Stimulated activated CD4-positive, alpha-beta T cell treated with anti-CD3 and anti-CD28 coated beads, Interleukin-2, amount 100 ng/mL, for 4 hours (primary cell): ENCODE results near the gene R3HDM1.
"Not testable (repeated sequence)": the region's sequence is repeated elsewhere in the genome, so short reads cannot be mapped to it uniquely, and the experiment has no call there.

ENCODE experiments used
- DNase-seq: peaks from one replicate; pipeline ENCODE4 v3.0.0-alpha.2; 2020; ENCODE audit warnings: low read depth

Gene R3HDM1

DNA sequence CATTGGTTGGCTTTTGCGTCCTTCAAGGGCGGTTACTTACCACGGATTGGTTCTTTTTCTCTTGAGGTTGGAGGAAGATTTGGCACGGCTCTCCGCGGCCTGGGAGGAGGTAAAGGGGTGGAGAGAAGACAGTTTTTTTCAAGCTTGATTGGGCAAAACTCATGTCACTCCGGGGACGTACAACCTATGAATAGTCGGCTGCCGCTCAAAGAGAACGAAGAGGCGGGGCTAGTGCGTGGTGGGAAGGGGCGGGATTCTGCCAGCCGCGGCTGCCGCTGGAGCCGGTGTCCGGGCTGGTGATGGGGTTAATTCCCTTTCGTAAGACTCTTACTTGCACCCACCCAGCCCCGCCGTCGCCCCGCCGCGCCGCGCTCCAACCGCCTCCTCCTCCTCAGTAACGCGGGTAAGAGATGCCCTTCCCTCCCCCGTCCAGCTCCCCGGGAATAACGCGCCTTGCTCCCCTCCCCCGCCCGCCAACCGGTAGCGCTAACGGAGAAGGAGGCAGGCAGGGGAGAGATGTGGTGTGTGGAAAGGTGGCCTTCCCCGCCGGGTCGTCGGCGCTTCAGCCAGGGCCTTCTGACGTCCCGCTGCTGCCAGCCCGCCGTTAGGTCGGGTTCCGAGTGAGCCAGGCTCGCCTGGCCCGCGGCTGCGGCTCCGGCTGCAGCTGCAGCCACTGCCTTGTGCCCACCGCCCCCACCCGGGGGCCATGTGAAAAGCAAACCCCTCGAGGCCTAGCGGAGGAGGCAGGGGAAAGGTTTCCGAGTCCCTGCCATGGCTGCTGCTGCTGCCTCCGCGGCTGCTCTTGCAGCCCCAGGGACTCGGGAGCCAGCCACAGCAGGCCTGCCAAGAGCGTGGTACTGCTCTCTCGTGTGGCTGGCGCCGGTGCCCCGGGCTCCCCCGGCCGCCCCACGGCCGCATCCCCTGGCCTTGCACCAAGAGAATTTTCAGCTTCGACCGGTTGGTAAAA, at the start of gene R3HDM1:
Gene R3HDM1 (plus strand): TSS at position 254 of the 967 bp plus-strand sequence. CDS start 73,362 bp downstream, outside the sequence.
- DNase-seq = peak; percentile 95

DNA sequence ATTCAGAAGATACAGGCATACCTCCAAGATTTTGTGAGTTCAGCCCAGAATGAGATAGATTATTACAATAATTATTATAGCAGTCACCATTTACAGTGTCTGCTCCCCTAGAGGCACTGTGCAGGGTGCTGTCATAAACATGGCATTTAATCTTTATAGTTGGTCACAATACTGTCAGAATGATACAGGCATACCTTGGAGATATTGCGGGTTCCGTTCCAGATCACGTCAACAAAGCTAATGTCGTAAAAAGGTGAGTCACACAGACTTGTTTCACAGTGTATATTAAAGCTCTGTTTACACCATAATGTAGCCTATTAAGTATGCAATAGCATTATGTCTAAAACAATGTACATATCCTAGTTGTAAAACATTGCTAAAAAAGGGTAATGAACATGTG, 45.8 kb upstream of the R3HDM1 start:
- no peak for DNase-seq

DNA sequence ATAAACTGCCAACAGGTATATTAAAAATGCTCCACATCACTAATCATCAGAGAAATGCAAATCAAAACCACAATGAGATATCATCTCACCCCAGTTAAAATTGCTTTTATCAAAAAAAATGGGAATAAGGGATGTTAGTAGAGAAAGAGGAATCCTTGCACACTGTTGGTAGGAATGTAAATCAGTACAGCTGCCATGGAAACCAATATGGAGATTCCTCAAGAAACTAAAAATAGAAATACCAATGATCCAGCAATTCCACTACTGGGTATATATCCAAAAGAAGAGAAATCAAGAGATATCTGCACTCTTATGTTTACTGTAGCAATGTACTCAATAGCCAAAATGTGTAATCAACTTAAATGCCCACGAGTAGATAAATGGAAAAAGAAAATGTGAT, 40.9 kb upstream of the R3HDM1 start:
- no peak for DNase-seq

DNA sequence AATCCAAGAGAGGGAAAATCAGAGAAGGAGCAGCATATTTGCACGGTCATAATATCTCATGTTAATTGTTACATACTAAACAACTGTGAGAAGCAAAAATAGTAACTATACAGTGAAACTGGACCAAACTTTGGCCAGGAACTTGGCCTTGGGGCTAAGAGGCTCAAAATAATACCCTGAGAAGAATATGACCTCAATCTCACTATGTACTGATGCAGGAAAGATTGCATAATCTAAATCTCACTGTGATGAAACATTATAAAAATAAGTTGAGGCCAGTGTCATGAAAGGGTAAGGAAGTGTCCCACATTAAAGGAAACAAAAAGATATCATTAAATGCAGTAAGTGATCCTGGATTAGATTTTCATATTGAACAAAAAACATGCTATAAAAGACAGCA, 36.8 kb upstream of the R3HDM1 start:
- DNase-seq = no peak

DNA sequence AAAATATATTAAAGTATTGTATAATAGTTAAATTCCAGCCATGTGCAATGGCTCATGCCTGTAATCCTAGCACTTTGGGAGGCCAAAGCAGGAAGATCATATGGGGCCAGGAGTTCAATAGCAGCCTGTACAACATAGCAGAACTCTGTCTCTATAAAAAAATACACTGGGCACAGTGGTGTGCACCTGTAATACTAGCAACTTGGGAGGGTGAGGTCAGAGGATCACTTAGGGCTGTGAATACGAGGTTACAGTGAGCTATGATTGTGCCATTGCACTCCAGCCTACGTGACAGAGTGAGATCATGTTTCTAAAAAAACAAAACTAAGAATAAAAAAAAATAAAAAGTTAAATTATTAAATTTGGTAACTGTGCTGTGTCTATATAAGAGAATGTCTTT, 36.4 kb upstream of the R3HDM1 start:
- DNase-seq = no peak

DNA sequence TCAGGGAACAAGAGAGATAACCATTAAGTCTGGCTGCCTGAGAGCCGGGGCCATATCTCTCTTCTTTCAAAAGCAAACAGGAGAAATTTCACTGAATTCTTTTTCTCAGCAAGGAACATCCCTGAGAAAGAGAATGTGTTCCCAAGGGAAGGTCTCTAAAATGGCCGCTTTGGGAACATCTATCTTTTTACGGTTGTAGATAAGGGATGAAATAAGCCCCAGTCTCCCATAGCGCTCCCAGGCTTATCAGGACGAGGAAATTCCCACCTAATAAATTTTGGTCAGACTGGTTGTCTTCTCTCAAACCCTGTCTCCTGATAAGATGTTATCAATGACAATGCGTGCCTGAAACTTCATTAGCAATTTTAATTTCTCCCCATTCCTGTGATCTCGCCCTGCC, 32.7 kb upstream of the R3HDM1 start:
- DNase-seq = not testable (repeated sequence)

DNA sequence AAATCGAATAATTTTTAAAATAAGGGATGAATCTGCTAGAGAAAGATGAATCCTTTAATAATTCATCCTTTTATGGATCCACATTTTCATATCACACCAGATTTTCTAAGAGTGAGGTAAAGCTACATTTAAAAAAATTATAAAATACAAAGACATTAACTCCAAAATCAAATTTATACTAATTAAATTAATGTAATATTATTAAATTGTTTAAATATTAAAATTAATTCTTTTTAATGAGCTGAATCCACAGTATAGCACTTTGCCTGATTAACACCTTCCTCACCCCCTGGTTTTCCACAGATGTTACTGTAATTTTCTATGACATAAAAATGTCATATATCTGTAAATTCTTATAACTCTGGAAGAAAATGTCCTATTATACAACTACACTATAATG, 26.5 kb upstream of the R3HDM1 start:
- no peak for DNase-seq

DNA sequence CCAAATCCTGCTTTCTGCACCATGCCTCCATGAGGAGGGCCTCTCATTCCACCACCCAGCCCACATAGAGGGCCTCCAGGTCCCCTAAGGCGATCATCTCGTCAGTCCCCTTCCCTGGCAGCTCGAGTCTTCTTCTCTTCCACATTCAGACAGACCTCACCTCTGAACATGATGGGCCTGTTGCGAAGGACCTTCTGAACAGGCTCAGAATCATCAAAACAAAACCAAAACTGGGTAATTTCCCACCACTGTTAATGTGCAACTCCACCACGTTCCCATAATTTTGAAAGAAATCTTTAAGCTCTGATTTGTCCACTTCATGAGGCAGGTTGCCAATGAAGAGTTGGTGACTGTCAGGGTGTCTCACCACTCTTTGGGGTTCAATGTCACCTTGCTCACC, 20.7 kb upstream of the R3HDM1 start:
- no peak for DNase-seq

DNA sequence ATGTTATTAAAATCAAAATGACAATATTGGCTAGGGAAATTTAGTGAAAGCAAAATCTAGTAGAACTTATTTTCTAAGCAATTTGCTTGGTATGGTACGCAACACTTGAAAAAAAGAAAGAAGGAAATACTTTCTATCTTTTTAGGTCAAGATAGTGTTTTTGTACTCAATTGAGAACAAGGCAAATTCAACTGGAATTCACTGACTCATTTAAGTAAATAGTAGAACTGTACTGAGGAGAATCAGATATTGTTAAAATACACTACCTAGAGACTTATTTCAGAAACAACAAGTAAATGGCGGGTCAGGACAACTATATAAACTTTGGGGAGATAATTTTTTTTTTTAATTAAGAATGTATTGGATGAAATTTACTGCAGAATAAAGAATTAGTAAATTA, 19.2 kb upstream of the R3HDM1 start:
- DNase-seq = no peak

DNA sequence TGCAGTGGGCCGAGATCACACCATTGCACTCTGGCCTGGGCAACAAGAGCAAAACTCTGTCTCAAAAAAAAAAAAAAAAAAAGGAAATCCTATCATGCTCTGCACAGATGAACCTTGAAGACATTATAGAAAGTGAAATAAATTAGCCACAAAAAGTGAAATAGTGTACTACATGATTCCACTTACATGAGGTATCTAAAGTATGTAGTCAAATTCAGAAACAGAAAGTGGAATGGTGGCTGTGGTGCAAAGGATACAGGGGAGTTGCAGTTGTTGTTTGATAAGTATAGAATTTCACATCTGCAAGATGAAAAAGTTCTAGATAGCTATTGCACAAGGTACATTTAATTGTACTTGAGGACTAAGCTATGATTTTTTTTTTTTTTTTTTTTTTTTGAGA, 5.5 kb upstream of the R3HDM1 start:
- DNase-seq = no peak

DNA sequence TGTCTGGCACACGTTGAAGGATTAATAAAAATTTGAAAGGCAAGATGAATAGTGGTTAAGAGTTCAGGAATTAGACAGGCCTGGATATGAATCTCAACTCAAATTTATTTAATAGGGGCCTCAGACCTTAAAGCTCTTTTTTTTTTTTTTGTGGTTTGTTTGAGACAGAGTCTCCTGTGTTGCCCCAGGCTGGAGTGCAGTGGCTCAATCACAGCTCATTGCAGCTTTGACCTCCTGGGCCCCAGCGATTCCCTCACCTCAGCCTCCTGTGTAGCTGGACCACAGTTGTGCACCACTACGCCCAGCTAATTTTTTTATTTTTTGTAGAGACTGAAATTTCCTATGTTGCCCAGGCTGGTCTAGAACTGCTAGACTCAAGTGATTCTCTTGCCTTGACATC, 3.3 kb upstream of the R3HDM1 start:
- DNase-seq = no peak

DNA sequence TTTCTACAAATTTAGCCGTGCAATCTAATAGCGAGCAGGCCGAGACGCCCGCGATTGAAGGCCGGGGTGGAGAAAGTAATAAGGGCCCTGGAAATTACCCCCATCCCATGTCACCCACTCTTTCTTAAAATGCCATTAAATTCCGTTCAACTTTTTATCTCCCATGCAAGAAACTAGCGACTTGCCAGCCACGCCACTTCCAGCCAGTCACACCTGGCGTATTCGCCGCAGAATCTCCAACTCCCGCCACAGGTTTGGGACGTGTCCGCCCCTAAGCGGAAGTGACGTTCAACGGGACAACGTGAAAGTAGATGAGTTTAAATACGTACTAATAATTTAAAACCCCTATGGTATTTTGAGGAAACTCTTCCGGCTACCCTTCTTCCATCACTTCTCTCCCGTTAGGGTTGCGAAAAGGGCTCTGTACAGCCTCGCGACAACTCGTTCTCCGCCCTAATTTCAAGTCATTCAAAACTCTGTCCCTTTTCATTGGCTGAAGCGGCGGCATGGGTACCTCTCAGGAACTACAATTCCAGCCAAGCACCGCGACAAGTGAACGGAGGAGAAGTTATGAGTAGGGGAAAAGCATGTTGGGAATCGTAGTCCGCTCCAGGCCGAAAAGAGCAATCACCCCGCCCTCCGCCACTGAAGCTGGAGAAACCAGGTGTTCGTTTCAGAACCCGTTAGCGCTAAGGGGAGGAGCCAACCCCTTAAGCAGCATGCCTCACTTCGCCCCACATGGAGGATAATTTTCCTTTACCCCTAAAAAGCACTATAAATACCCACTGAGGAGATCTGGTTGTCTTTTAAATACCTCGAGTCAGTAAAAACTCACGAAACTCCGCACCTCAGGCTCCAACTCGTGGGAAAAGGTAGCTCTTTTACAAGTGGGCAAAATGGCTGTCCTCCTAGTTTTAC, 712 bp upstream of the R3HDM1 start, which contains the start of gene ZRANB3:
Gene ZRANB3 (minus strand): TSS at position 906 of the 918 bp plus-strand sequence.
- DNase-seq = peak; percentile 93

DNA sequence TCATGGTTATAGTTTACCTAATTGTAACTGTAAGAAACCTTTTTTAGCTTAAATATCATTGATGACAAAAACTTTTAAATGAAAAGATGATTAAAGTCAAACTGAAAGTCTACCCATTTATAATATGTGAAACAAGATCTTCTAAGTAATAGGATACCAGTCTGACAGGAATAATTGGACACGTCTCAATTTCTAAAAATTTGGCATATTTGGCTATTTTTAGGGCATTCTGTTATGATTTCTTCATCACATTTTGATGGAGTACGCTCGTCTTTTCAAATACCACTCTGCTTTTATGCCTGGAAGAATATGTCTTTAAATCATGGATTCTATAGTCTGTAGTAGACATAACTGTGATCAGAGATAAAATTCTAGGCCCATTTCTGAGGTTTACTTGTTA, 1.3 kb downstream of the R3HDM1 start:
- DNase-seq = no peak

DNA sequence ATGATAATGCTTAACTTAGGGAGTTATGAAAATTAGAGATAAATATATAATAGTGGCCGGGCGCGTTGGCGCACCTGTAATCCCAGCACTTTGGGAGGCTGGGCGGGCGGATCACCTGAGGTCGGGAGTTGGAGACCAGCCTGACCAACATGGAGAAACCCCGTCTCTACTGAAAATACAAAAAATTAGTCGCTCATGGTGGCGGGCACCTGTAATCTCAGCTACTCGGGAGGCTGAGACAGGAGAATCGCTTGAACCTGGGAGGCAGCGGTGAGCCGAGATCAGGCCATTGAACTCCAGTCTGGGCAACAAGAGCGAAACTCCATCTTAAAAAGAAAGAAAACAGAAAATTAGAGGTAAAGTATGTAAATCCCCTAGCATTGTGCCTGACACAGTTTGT, 2.3 kb downstream of the R3HDM1 start:
- DNase-seq = not testable (repeated sequence)

DNA sequence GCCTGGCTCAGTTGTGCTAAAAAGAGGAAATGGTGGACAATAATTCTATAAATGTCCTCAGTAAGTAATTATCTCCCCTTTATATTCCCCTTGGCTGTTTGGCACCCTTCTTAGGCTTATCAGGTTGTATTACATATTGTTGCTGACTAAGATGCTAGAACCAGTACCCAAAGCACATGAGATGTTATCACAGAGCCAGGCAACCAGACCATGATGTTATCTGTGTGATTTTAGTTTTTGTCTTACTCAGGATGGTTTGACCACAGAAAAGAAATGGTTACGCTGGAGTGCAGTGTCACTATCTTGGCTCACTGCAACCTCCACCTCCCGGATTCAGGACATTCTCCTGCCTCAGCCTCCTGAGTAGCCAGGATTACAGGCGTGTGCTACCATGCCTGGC, 15.2 kb downstream of the R3HDM1 start:
- no peak for DNase-seq

DNA sequence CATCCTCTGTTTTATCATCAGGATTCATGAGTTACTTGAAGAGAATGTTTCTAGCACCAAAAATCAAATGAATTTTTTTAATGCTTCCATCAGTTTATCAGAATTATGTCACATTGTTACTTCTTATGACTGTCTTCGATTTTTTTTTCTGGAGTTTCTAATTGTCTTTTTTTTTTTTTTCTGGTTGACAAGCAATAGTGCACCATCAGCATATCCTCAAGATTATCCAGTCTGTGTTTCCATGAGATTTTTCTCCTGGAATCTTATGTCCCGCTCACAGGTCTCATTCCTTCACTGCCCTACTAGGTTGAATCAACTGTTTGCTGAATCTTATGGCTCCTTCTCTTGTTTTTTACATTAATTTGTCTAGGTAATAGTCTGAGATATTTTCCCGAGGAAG, 16.0 kb downstream of the R3HDM1 start:
- DNase-seq = no peak

DNA sequence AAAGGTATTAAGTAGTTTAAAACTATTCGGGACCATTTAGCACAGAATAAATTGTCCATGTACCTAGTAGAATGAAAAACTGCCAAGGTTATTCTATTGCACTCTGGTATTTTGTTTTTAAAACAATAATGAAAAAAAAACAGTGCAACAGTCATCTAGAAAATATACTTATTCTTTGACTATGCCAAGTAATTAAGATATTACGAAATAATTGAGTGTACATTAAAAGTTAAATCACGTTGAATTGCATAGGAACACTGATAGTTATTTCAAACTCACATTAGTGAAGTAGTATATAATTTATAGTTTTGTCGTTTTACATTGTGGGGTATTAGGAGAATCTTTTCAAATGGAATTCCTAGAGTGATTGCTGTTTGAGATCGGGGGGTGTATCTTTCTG, 20.1 kb downstream of the R3HDM1 start:
- DNase-seq = no peak

DNA sequence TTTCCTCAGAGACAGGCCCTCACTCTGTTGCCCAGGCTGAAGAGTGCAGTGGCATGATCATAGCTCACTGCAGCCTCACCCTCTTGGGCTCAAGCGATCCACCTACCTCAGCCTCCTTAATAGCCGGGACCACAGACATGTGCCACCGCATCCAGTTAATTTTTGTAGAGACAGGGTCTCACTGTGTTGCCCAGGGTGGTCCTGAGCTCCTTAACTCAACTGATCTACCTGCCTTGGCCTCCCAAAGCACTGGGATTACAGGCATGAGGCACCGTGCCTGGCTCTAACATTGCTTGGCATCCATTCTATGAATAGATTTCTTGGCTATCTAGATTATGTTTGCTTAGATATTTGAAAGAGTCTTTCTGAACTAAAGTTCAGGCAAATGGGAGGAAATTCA, 21.6 kb downstream of the R3HDM1 start:
- DNase-seq = no peak

DNA sequence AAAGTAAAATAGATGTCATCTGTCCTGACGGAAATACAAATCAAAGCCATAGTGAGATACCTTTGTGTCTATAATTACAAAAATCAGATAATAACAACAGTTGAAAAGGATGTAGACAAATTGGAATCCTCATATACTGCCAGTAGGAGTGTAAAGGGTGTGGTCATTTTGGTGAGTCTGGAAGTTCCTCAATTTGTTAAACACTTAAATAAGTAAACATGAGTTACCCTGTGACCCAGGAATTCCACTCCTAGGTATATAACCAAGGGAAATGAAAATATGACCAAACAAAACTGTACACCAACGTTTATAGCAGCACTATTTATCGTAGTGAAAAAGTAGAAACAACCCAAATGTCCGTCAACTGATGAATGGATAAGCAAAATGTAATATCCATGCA, 24.0 kb downstream of the R3HDM1 start:
- DNase-seq = no peak

DNA sequence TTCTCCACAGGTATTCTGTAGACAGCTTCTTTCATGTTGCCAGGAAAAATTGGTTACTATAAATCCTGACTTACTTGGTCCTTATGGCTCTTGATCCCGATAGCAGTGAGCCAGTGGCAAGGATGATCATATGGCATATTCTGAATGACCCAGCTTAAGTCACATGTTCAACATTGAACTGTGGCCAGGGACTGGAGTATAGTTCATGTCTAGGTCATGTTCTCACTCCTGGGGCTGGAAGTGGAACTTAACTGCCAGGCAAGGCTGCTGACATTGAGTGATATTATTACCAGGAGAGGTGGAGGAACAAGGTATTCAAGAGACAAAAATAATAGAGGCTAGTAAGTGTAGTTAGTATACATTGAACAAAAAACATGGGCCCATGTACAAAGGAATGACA, 26.2 kb downstream of the R3HDM1 start:
- no peak for DNase-seq

DNA sequence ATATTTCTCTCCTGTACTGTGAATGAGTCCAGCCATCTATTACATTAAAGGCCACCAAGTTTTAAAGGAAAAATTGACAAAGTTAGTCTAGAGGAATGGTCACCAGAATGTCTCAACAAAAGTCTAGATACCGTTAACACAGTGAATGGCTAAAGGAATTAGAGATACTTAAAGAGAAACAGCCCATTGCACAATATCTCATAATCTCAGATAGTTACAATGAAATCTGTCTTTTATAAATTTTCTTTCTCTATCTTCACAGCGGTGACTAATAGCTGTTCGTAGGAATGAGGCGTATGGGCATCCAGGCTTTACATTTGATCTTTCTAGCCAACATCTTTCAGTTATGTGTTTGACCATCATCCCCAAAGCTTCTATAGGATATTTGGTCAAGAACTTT, 30.6 kb downstream of the R3HDM1 start:
- DNase-seq = no peak

DNA sequence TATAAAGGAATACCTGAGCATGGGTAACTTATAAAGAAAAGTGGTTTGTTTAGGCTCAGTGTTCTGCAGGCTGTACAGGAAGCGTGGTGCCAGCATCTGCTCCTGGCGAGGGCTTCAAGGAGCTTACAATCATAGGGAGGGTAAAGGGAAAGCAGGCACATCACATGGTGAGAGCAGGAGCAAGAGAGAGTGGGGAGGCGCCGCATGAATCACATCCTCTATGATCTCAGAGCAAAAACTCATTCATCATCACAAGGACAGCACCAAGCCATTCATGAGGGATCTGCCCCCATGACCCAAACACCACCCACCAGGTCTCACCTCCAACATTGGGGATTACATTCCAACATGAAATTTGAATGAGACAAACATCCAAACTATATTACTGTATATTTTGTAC, 32.5 kb downstream of the R3HDM1 start:
- DNase-seq = no peak

DNA sequence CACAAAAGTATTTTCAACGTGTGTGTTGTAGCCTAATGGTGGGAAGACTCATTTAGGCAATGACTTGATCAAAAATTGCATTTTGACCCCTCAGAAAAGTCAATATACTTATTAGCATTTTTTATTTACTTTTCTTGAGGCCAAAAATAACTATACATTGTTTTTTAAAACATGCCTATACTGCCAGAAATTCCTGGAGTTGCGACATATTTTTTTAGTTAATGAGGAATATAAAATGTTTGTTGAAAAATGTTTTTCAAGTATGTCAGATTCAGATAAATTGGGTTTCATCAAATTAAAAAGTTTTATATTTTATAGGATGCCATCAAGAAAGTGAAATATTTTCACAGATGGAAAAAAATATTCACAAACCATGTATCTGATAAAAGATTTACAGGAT, 39.6 kb downstream of the R3HDM1 start:
- DNase-seq = no peak
